HepG2 (cell line): ENCODE data around the gene MLN. TPM values are rescaled to one million over a fixed set of nuclear protein-coding genes. Genes with fewer than 3 reads are reported as not detected.

ENCODE experiments used
- CC2D1A ChIP-seq: sonication (generic); formaldehyde crosslinking; IDR thresholded peaks from 2 replicates; pipeline ENCODE4 v1.8.1; 2023; ENCODE audit warnings: mild to moderate bottlenecking, missing genetic modification reagents
- ESRRA ChIP-seq: sonication (generic); formaldehyde crosslinking; IDR thresholded peaks from 2 replicates; pipeline ENCODE4 v1.5.1; 2020; ENCODE audit warnings: mild to moderate bottlenecking, low read depth, missing genetic modification reagents
- HNRNPH1 ChIP-seq: fragments of 200-400 bp; formaldehyde crosslinking; optimal IDR thresholded peaks from 2 replicates; pipeline ENCODE3; 2017; ENCODE audit warnings: mild to moderate bottlenecking, low read depth, low read length
- HOXD1 ChIP-seq: sonication (generic); formaldehyde crosslinking; IDR thresholded peaks from 2 replicates; pipeline ENCODE4 v1.5.0; 2020; ENCODE audit warnings: missing genetic modification reagents
- LBX2 ChIP-seq: sonication (generic); formaldehyde crosslinking; IDR thresholded peaks from 2 replicates; pipeline ENCODE4 v1.5.0; 2020; ENCODE audit warnings: missing genetic modification reagents, mild to moderate bottlenecking, borderline replicate concordance
- MIER2 ChIP-seq: IDR thresholded peaks from 2 replicates; pipeline ENCODE4 v1.6.1; 2016; ENCODE audit warnings: missing biosample characterization, missing genetic modification reagents
- MLXIP ChIP-seq: sonication (generic); formaldehyde crosslinking; IDR thresholded peaks from 2 replicates; pipeline ENCODE4 v1.9.0; 2021; ENCODE audit warnings: missing genetic modification reagents, borderline replicate concordance
- RARA ChIP-seq: IDR thresholded peaks from 2 replicates; pipeline ENCODE4 v1.6.1; 2016; ENCODE audit warnings: missing genetic modification reagents, missing compliant biosample characterization
- STAT5B ChIP-seq: sonication (generic); formaldehyde crosslinking; IDR thresholded peaks from 2 replicates; pipeline ENCODE4 v1.4.0; 2020; ENCODE audit warnings: missing genetic modification reagents
- TFE3 ChIP-seq: IDR thresholded peaks from 2 replicates; pipeline ENCODE4 v1.6.1; 2016
- WIZ ChIP-seq: sonication (generic); formaldehyde crosslinking; IDR thresholded peaks from 2 replicates; pipeline ENCODE4 v1.5.1; 2020; ENCODE audit warnings: mild to moderate bottlenecking, missing genetic modification reagents
- ZBTB49 ChIP-seq: sonication (generic); formaldehyde crosslinking; IDR thresholded peaks from 2 replicates; pipeline ENCODE4 v1.4.0; 2020; ENCODE audit warnings: missing genetic modification reagents, borderline replicate concordance
- ZHX1 ChIP-seq: sonication (generic); formaldehyde crosslinking; IDR thresholded peaks from 2 replicates; pipeline ENCODE4 v1.8.1; 2022; ENCODE audit warnings: low read depth, mild to moderate bottlenecking, missing genetic modification reagents
- ZNF33A ChIP-seq: sonication (generic); formaldehyde crosslinking; IDR thresholded peaks from 2 replicates; pipeline ENCODE4 v1.5.1; 2020; ENCODE audit warnings: missing genetic modification reagents, mild to moderate bottlenecking, moderate library complexity, borderline replicate concordance
- ZNF547 ChIP-seq: sonication (generic); formaldehyde crosslinking; IDR thresholded peaks from 2 replicates; pipeline ENCODE4 v1.5.1; 2020; ENCODE audit warnings: mild to moderate bottlenecking, missing genetic modification reagents
- ZNF589 ChIP-seq: sonication (generic); formaldehyde crosslinking; conservative IDR thresholded peaks from 2 replicates; pipeline ENCODE4 v1.8.0; 2022; ENCODE audit warnings: mild to moderate bottlenecking, moderate library complexity, missing genetic modification reagents
- ZNF644 ChIP-seq: IDR thresholded peaks from 2 replicates; pipeline ENCODE4 v1.6.1; 2016; ENCODE audit warnings: low read depth
- ZNF75D ChIP-seq: sonication (generic); formaldehyde crosslinking; IDR thresholded peaks from 2 replicates; pipeline ENCODE4 v1.8.1; 2023; ENCODE audit warnings: missing genetic modification reagents, mild to moderate bottlenecking, borderline replicate concordance
- ZNF839 ChIP-seq: sonication (generic); formaldehyde crosslinking; IDR thresholded peaks from 2 replicates; pipeline ENCODE4 v1.4.0; 2020; ENCODE audit warnings: missing genetic modification reagents, mild to moderate bottlenecking, borderline replicate concordance
- ZNF841 ChIP-seq: sonication (generic); formaldehyde crosslinking; IDR thresholded peaks from 2 replicates; pipeline ENCODE4 v1.8.1; 2023; ENCODE audit warnings: missing genetic modification reagents, borderline replicate concordance
- polyA plus RNA-seq, 8 experiments: library from polyadenylated mRNA; depleted of rRNA in 3 of 8; stranded (reverse) in 7 of 8; unstranded in 1 of 8; fragments of >200 nt; fragmentation: Illumina TruSeq in 4 of 8; extraction: Trizol in 4 of 8; gene quantifications; 2 replicates each; pipeline versions ENCODE4 v1.2.1 to v1.2.3, GENCODE V29; 2011 to 2016; ENCODE audit warnings: low read depth in 4 of 8, missing spikeins in 1 of 8, mixed read lengths in 1 of 8; ENCODE audit not compliant: insufficient read depth in 1 of 8
- total RNA-seq, 5 experiments: library from RNA; depleted of rRNA; stranded (reverse); fragments of >200 nt; fragmentation: Illumina TruSeq; extraction: Trizol; gene quantifications; 2 replicates each; pipeline ENCODE4 v1.2.3, GENCODE V29; 2016; ENCODE audit warnings: low read depth in 1 of 5

MLN gene
- total and polyA plus RNA-seq, 2 of the 13 experiments (the other 11 are each of a cell fraction or from before 2014, with no cell fraction given): not detected

- TF ChIP-seq ZHX1 (CRISPR knock-in tag) (no peak; the same call in 1 of the 2 replicates), HNRNPH1 (no peak), MLXIP (peak; percentile 92; the same call in 1 of the 2 replicates), MIER2 (peak; percentile 99), ZNF841 (peak; percentile 60; the same call in 1 of the 2 replicates), LBX2 (CRISPR knock-in tag) (no peak; the same call in 1 of the 2 replicates), ZNF33A (CRISPR knock-in tag) (no peak), ESRRA (CRISPR knock-in tag) (no peak), ZNF644 (CRISPR knock-in tag) (0 out of 2 replicates have a peak, but pooled peaks have one; percentile 46), ZBTB49 (CRISPR knock-in tag) (peak; percentile 92; the same call in 1 of the 2 replicates), TFE3 (CRISPR knock-in tag) (peak; percentile 89), ZNF75D (CRISPR knock-in tag) (0 out of 2 replicates have a peak, but pooled peaks have one; percentile 79), ZNF547 (CRISPR knock-in tag) (peak; percentile 58; the same call in 1 of the 2 replicates), ZNF589 (CRISPR knock-in tag) (peak; percentile 71; the same call in 1 of the 2 replicates), CC2D1A (CRISPR knock-in tag) (peak; percentile 78; the same call in 1 of the 2 replicates), STAT5B (CRISPR knock-in tag) (peak; percentile 93; the same call in 1 of the 2 replicates), ZNF839 (CRISPR knock-in tag) (no peak), HOXD1 (CRISPR knock-in tag) (peak; percentile 71; the same call in 1 of the 2 replicates), WIZ (CRISPR knock-in tag) (peak; percentile 95), RARA (CRISPR knock-in tag) (peak; percentile 72)
These were observed 8.9 kb upstream of the MLN start (continued) for GRCh38 chr6:33812669-33813068.
